PC-3 (cell line): ENCODE data around the gene MINAR2. TPM values are rescaled to one million over a fixed set of nuclear protein-coding genes. Genes with fewer than 3 reads are reported as not detected.

Experiments used
- ATAC-seq: fragments of 200-7000 bp; cut with Tn5 transposase; 2 replicates; pipeline ENCODE4 v1.9.1; 2020; ENCODE audit warnings: mild to moderate bottlenecking, moderate library complexity
- BruUV-seq: library from RNA; stranded (reverse); fragments of 400-500 nt; replicated peaks from 2 replicates; lab custom pipeline; 2021; lab: Mats Ljungman, UMichigan
- CTCF ChIA-PET: fragments of 300-600 bp; sonication (Branson Sonifier 250); formaldehyde crosslinking; loops from one replicate; lab custom pipeline; 2022; ENCODE audit warnings: antibody characterized with exemption; lab: Charles Lee
- POLR2A ChIA-PET: fragments of 300-600 bp; sonication (Branson Sonifier 250); formaldehyde crosslinking; loops from one replicate; lab custom pipeline; 2022; ENCODE audit warnings: antibody characterized with exemption; ENCODE audit not compliant: unreplicated experiment; lab: Charles Lee
- DNase-seq: peaks from one replicate; pipeline ENCODE4 v3.0.0-alpha.2; 2015
- H2AFZ ChIP-seq: fragments of 300-600 bp; sonication (generic); 2 replicates; pipeline ENCODE4 v1.6.0; 2016; ENCODE audit warnings: antibody characterized with exemption, low read length
- H3F3A ChIP-seq: fragments of 300-600 bp; sonication (generic); one replicate; pipeline ENCODE4 v1.6.0; 2017; ENCODE audit warnings: antibody characterized with exemption, low read length, control low read depth, mild to moderate bottlenecking; ENCODE audit not compliant: unreplicated experiment
- H3K27ac ChIP-seq: fragments of 300-600 bp; sonication (generic); 2 replicates; pipeline ENCODE4 v1.5.1; 2016; ENCODE audit warnings: mild to moderate bottlenecking, low read length
- H3K27me3 ChIP-seq: fragments of 300-600 bp; sonication (generic); 2 replicates; pipeline ENCODE4 v1.6.1; 2016; ENCODE audit warnings: low read length, mixed read lengths
- H3K36me3 ChIP-seq: fragments of 300-600 bp; sonication (generic); 2 replicates; pipeline ENCODE4 v1.6.1; 2016; ENCODE audit warnings: low read depth, mixed run types, low read length, mixed read lengths
- H3K4me1 ChIP-seq: fragments of 300-600 bp; sonication (generic); 2 replicates; pipeline ENCODE4 v1.5.1; 2016; ENCODE audit warnings: low read length; ENCODE audit not compliant: insufficient read depth
- H3K4me2 ChIP-seq: fragments of 300-600 bp; sonication (generic); 2 replicates; pipeline ENCODE4 v1.6.0; 2016; ENCODE audit warnings: low read length
- H3K4me3 ChIP-seq: fragments of 300-600 bp; sonication (generic); 2 replicates; pipeline ENCODE4 v1.5.1; 2016; ENCODE audit warnings: mild to moderate bottlenecking, low read length, mixed read lengths
- H3K79me2 ChIP-seq: fragments of 300-600 bp; sonication (generic); 2 replicates; pipeline ENCODE4 v1.6.1; 2017; ENCODE audit warnings: low read length, mixed read lengths
- H3K9ac ChIP-seq: fragments of 300-600 bp; sonication (generic); 2 replicates; pipeline ENCODE4 v1.6.0; 2016; ENCODE audit warnings: mild to moderate bottlenecking, low read length
- H3K9me2 ChIP-seq: fragments of 300-600 bp; sonication (generic); replicated peaks from 2 replicates; pipeline ENCODE4 v1.6.1; 2016; ENCODE audit warnings: mixed run types, low read length, mixed read lengths
- H3K9me3 ChIP-seq: fragments of 300-600 bp; sonication (generic); 2 replicates; pipeline ENCODE4 v1.6.1; 2016; ENCODE audit warnings: low read length, mixed read lengths
- H4K20me1 ChIP-seq: fragments of 300-600 bp; sonication (generic); 2 replicates; pipeline ENCODE4 v1.6.1; 2016; ENCODE audit warnings: low read length, mixed read lengths
- EZH2 ChIP-seq: fragments of 300-600 bp; sonication (generic); IDR thresholded peaks from one replicate; pipeline ENCODE4 v1.6.1; 2017; ENCODE audit warnings: antibody characterized with exemption, mild to moderate bottlenecking, low read length; ENCODE audit not compliant: unreplicated experiment
- EZH2phosphoT487 ChIP-seq: fragments of 300-600 bp; sonication (generic); IDR thresholded peaks from 2 replicates; pipeline ENCODE4 v1.6.1; 2018; ENCODE audit warnings: mild to moderate bottlenecking, antibody characterized with exemption, low read length, borderline replicate concordance
- intact Hi-C: fragments of 100-400 bp; cut with micrococcal nuclease; formaldehyde crosslinking; loops from 2 replicates; pipeline ENCODE4 v1.9.0; 2023
- total RNA-seq: library from RNA; depleted of rRNA; stranded (reverse); fragments of >200 nt; gene quantifications from 2 replicates; pipeline ENCODE4 v1.2.3, GENCODE V29; 2014
- TF ChIP-seq, protein P1 (sequence below): fragments of 300-600 bp; sonication (generic); conservative IDR thresholded peaks from 2 replicates; pipeline ENCODE4 v1.5.1; 2017; ENCODE audit warnings: antibody characterized with exemption, low read depth, mild to moderate bottlenecking, low read length

The MINAR2 gene
- total RNA-seq, 1 experiment from 2014 or later, result not detected

DNA sequence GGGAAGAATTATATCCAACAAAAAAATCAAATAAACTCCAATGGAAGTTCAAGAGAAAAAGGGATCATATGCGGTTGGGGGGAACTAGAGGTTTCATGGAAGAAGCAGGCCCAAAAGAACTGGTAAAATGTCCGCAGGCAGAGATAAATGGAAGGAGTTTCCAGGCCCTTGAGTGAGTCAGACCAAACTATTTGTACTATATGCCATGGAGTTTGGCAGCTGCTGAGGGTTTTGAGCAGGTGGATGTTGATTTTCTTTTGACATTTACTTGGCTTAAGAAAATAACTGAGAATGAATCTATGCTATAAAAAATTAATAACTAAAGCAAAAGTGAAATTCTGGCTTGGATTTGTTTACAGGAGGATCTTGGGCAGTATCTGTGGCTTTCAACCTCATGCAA, 33.7 kb downstream of the MINAR2 start:
- intact Hi-C loops, result no loop called here
- no peaks in the 10 kb centered on the region for H3F3A ChIP-seq
- POLR2A ChIA-PET, result no interaction called here
- H3K4me2 ChIP-seq, result no peak overlapping the region
- no peaks in the 10 kb centered on the region for H4K20me1 ChIP-seq
- CTCF ChIA-PET, result no interaction called here
- H3K9ac ChIP-seq, result no peak overlapping the region
- H3K4me1 ChIP-seq, result no peaks in the 10 kb centered on the region
- H3K79me2 ChIP-seq, result no peaks in the 10 kb centered on the region
- no peaks in the 10 kb centered on the region for H3K9me2 ChIP-seq
- H3K9me3 ChIP-seq, result no peaks in the 10 kb centered on the region
- TF ChIP-seq EZH2 (no peak), EZH2phosphoT487 (no peak)
- TF ChIP-seq, protein P1, sequence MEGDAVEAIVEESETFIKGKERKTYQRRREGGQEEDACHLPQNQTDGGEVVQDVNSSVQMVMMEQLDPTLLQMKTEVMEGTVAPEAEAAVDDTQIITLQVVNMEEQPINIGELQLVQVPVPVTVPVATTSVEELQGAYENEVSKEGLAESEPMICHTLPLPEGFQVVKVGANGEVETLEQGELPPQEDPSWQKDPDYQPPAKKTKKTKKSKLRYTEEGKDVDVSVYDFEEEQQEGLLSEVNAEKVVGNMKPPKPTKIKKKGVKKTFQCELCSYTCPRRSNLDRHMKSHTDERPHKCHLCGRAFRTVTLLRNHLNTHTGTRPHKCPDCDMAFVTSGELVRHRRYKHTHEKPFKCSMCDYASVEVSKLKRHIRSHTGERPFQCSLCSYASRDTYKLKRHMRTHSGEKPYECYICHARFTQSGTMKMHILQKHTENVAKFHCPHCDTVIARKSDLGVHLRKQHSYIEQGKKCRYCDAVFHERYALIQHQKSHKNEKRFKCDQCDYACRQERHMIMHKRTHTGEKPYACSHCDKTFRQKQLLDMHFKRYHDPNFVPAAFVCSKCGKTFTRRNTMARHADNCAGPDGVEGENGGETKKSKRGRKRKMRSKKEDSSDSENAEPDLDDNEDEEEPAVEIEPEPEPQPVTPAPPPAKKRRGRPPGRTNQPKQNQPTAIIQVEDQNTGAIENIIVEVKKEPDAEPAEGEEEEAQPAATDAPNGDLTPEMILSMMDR, result no peak
- H3K27me3 ChIP-seq, result no peaks in the 10 kb centered on the region
- no peak overlapping the region for H3K4me3 ChIP-seq
- ATAC-seq (peak; percentile 60), DNase-seq (no peak)
- BruUV-seq, result no TSS peak
- no peak overlapping the region for H3K27ac ChIP-seq
- H3K36me3 ChIP-seq, result no peaks in the 10 kb centered on the region
- H2AFZ ChIP-seq, result no peak overlapping the region

DNA sequence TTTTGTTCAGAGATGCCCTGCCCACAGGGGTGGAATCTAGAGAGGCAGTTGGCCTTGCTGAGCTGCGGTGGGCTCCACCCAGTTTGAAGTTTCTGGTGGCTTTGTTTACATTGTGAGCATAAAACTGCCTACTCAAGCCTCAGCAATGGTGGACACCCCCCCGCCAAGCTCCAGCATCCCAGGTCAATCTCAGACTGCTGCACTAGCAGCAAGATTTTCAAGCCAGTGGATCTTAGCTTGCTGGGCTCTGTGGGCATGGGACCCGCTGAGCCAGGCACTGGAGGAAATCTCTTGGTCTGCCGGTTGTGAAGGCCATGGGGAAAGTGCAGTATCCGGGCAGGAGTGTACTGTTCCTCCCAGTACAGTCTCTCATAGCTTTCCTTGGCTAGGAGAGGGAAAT, 55.5 kb downstream of the MINAR2 start:
- no TSS peak for BruUV-seq
- TF ChIP-seq EZH2phosphoT487, result no peak
- TF ChIP-seq, protein P1, result no peak
- TF ChIP-seq EZH2, result no peak
- H2AFZ ChIP-seq, result no peak overlapping the region
- no peaks in the 10 kb centered on the region for H3K9me3 ChIP-seq
- POLR2A ChIA-PET, result no interaction called here
- H3K4me2 ChIP-seq, result no peak overlapping the region
- H3K4me3 ChIP-seq, result no peak overlapping the region
- intact Hi-C loops, result no loop called here
- no peaks in the 10 kb centered on the region for H4K20me1 ChIP-seq
- H3K4me1 ChIP-seq, result no peaks in the 10 kb centered on the region
- no peaks in the 10 kb centered on the region for H3K27me3 ChIP-seq
- H3K9ac ChIP-seq, result no peak overlapping the region
- DNase-seq (no peak), ATAC-seq (no peak)
- no peaks in the 10 kb centered on the region for H3K36me3 ChIP-seq
- CTCF ChIA-PET, result no interaction called here
- no peaks in the 10 kb centered on the region for H3K79me2 ChIP-seq
- H3F3A ChIP-seq, result no peaks in the 10 kb centered on the region
- no peak overlapping the region for H3K27ac ChIP-seq
- no peaks in the 10 kb centered on the region for H3K9me2 ChIP-seq

DNA sequence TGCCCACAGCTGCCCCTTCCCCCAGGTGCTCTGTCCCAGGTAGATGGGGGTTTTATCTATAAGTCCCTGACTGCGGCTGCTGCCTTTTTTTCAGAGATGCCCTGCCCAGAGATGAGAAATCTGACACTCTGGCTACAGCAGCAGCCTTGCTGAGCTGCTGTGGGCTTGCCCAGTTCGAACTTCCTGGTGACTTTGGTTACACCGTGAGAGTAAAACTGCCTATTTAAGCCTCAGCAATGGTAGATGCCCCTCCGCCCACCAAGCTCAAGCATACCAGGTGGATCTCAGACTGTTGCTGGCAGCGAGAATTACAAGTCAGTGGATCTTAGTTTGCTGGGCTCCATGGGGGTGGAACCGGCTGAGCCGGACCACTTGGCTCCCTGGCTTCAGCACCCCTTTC, 56.8 kb downstream of the MINAR2 start:
- Histone ChIP-seq H3K27ac (no peak overlapping the region), H3K4me3 (no peak overlapping the region), H3K9me2 (no peaks in the 10 kb centered on the region), H3K27me3 (no peaks in the 10 kb centered on the region), H3K79me2 (no peaks in the 10 kb centered on the region), H3K4me2 (no peak overlapping the region), H3K9ac (no peak overlapping the region), H3K9me3 (no peaks in the 10 kb centered on the region), H3F3A (no peaks in the 10 kb centered on the region), H3K4me1 (no peaks in the 10 kb centered on the region), H3K36me3 (no peaks in the 10 kb centered on the region), H4K20me1 (no peaks in the 10 kb centered on the region), H2AFZ (no peak overlapping the region)
- no peak for DNase-seq
- BruUV-seq, result no TSS peak
- intact Hi-C loops, result no loop called here
- POLR2A ChIA-PET, result no interaction called here
- no peak; the same call in 1 of the 2 replicates for ATAC-seq
- TF ChIP-seq EZH2 (no peak), EZH2phosphoT487 (no peak)
- TF ChIP-seq, protein P1, result no peak
- CTCF ChIA-PET, result no interaction called here
